Sigmoid colon (tissue), 7 donors: ENCODE measurements around the gene GNG11. TPM values are rescaled to one million over a fixed set of nuclear protein-coding genes. Genes with fewer than 3 reads are reported as not detected.

Experiments used
- DNase-seq: peaks from one replicate; pipeline ENCODE4 v3.0.0-alpha.2; 2019
- H3K27ac ChIP-seq, 4 donors: fragments of 200-600 bp; sonication (generic); one replicate each; pipeline ENCODE4 v1.5.1; 2016 to 2019; ENCODE audit warnings: mild to moderate bottlenecking in 1 of 4
- H3K27me3 ChIP-seq, 3 donors: fragments of 200-600 bp; sonication (generic); one replicate each; pipeline ENCODE4 v1.5.1; 2019; ENCODE audit warnings: mild to moderate bottlenecking in 1 of 3
- H3K36me3 ChIP-seq, 4 donors: fragments of 200-600 bp; sonication (generic); one replicate each; pipeline ENCODE4 v1.5.1; 2016 to 2019
- H3K4me1 ChIP-seq, 4 donors: fragments of 200-600 bp; sonication (generic); one replicate each; pipeline ENCODE4 v1.5.1; 2017 to 2019
- H3K4me3 ChIP-seq, 4 donors: fragments of 200-600 bp; sonication (generic); one replicate each; pipeline ENCODE4 v1.5.1; 2017 to 2019; ENCODE audit warnings: mild to moderate bottlenecking in 2 of 4, moderate library complexity in 1 of 4
- H3K9me3 ChIP-seq, 4 donors: fragments of 200-600 bp in 3 of 4; sonication (generic) in 3 of 4; one replicate each; pipeline versions ENCODE4 v1.5.1 to v1.6.1; 2013 to 2019
- CTCF ChIP-seq, 4 experiments: fragments of 450-650 bp in 3 of 4; fragments of 200-600 bp in 1 of 4; IDR thresholded peaks; one replicate each; pipeline ENCODE4 v1.5.1; 2016 to 2019; ENCODE audit warnings: antibody characterized with exemption in 4 of 4, mild to moderate bottlenecking in 3 of 4, moderate library complexity in 2 of 4
- EP300 ChIP-seq, 4 donors: sonication (generic); formaldehyde crosslinking; IDR thresholded peaks; one replicate each; pipeline ENCODE4 v1.6.1; 2017; ENCODE audit warnings: antibody characterized with exemption in 4 of 4
- POLR2A ChIP-seq, 2 donors: fragments of 450-650 bp; IDR thresholded peaks; one replicate each; pipeline ENCODE4 v1.6.1; 2016; ENCODE audit warnings: antibody characterized with exemption in 2 of 2, mild to moderate bottlenecking in 2 of 2, moderate library complexity in 2 of 2
- POLR2AphosphoS5 ChIP-seq, 4 donors: sonication (generic); formaldehyde crosslinking; IDR thresholded peaks; one replicate each; pipeline ENCODE4 v1.6.1; 2017; ENCODE audit warnings: antibody characterized with exemption in 4 of 4
- WGBS, 2 donors: extraction: QIAGEN DNeasy Blood & Tissue Kit; methylation state at CpG; one replicate each; pipeline ENCODE4 v1.1.7; 2013; 5-methylcytosine and 5-hydroxymethylcytosine counted together
- intact Hi-C: fragments of 100-400 bp; cut with DNase I; formaldehyde crosslinking; loops from one replicate; pipeline ENCODE4 v1.15.1; 2023
- polyA plus RNA-seq, 3 donors: library from polyadenylated mRNA; stranded (reverse); fragments of 200-250 nt; gene quantifications; one replicate each; pipeline ENCODE4 v1.2.3, GENCODE V29; 2013
- total RNA-seq, 4 donors: library from RNA; depleted of rRNA; stranded (reverse); fragments of >200 nt; gene quantifications; one replicate each; pipeline ENCODE4 v1.1.0, GENCODE V29; 2016
- donor health status: healthy with polysubstance abuse.
- donor health status: Bipolar disorder and iron deficiency.
- donor health status: healthy.

The GNG11 gene
- total and polyA plus RNA-seq, 7 donors: 8.1 to 34.2 (median 14.1) TPM

- Histone ChIP-seq H3K4me3 (no peak overlapping the region), H3K27ac (peak overlapping the region; percentile 39 to 59 (median 50)), H3K4me1 (peaks cover 0 to 49% (median 16%) of the 10 kb centered on the region in 4 donors), H3K9me3 (no peaks in the 10 kb centered on the region), H3K36me3 (peaks cover 0 to 5% (median 0%) of the 10 kb centered on the region in 4 donors), H3K27me3 (no peaks in the 10 kb centered on the region)
- no peak for DNase-seq
- 74 to 75% methylated on average over 1 of the region's 1 CpG for WGBS, 2 donors
- TF ChIP-seq CTCF (IDR thresholded peaks at IDR 0.05) (no peak), EP300 (IDR thresholded peaks at IDR 0.05) (no peak), POLR2A (IDR thresholded peaks at IDR 0.05) (no peak), POLR2AphosphoS5 (IDR thresholded peaks at IDR 0.05) (no peak)
- intact Hi-C loops: no loop called here
These were observed 5.3 kb downstream of the GNG11 start for GRCh38 chr7:93926800-93927199.

GRCh38 chr7:93927585-93927984, 6.0 kb downstream of the GNG11 start:
- peak overlapping the region; percentile 39 to 59 (median 50) for H3K27ac ChIP-seq
- peaks cover 0 to 49% (median 16%) of the 10 kb centered on the region in 4 donors for H3K4me1 ChIP-seq
- DNase-seq: no peak
- intact Hi-C loops: no loop called here
- no peak overlapping the region for H3K4me3 ChIP-seq
- no peaks in the 10 kb centered on the region for H3K27me3 ChIP-seq
- peaks cover 0 to 5% (median 0%) of the 10 kb centered on the region in 4 donors for H3K36me3 ChIP-seq
- 88% methylated on average over 3 of the region's 3 CpGs for WGBS, 2 donors
- TF ChIP-seq POLR2A (IDR thresholded peaks at IDR 0.05) (no peak), POLR2AphosphoS5 (IDR thresholded peaks at IDR 0.05) (no peak), EP300 (IDR thresholded peaks at IDR 0.05) (no peak), CTCF (IDR thresholded peaks at IDR 0.05) (no peak)
- no peaks in the 10 kb centered on the region for H3K9me3 ChIP-seq

- 68 to 77% methylated on average over 3 of the region's 3 CpGs for WGBS, 2 donors
These were observed 10.1 kb downstream of the GNG11 start for GRCh38 chr7:93931655-93932054.

GRCh38 chr7:93933156-93933555, 11.6 kb downstream of the GNG11 start:
- intact Hi-C loops: no loop called here
- H3K27ac ChIP-seq: no peak overlapping the region
- H3K4me3 ChIP-seq: no peak overlapping the region
- no peaks in the 10 kb centered on the region for H3K27me3 ChIP-seq
- peaks cover 0 to 10% (median 0%) of the 10 kb centered on the region in 4 donors for H3K4me1 ChIP-seq
- H3K9me3 ChIP-seq: no peaks in the 10 kb centered on the region
- TF ChIP-seq EP300 (IDR thresholded peaks at IDR 0.05) (no peak), CTCF (IDR thresholded peaks at IDR 0.05) (no peak), POLR2AphosphoS5 (IDR thresholded peaks at IDR 0.05) (no peak), POLR2A (IDR thresholded peaks at IDR 0.05) (no peak)
- H3K36me3 ChIP-seq: no peaks in the 10 kb centered on the region
- no peak for DNase-seq
- WGBS, 2 donors: 76 to 86% methylated on average over 3 of the region's 3 CpGs

More at GRCh38 chr7:93931655-93932054, 10.1 kb downstream of the GNG11 start:
- Histone ChIP-seq H3K9me3 (no peaks in the 10 kb centered on the region), H3K27ac (no peak overlapping the region), H3K36me3 (no peaks in the 10 kb centered on the region), H3K4me1 (peaks cover 0 to 16% (median 11%) of the 10 kb centered on the region in 4 donors), H3K27me3 (no peaks in the 10 kb centered on the region), H3K4me3 (no peak overlapping the region)
- DNase-seq: no peak
- intact Hi-C loops: no loop called here
- TF ChIP-seq POLR2A (IDR thresholded peaks at IDR 0.05): no peak
- no peak for TF ChIP-seq CTCF (IDR thresholded peaks at IDR 0.05)
- TF ChIP-seq POLR2AphosphoS5 (IDR thresholded peaks at IDR 0.05): no peak
- TF ChIP-seq EP300 (IDR thresholded peaks at IDR 0.05): no peak

GRCh38 chr7:93935102-93935501, 13.6 kb downstream of the GNG11 start:
- DNase-seq: peak; percentile 65
- Histone ChIP-seq H3K27me3 (no peaks in the 10 kb centered on the region), H3K4me1 (peaks cover 0 to 10% (median 0%) of the 10 kb centered on the region in 4 donors), H3K36me3 (no peaks in the 10 kb centered on the region), H3K27ac (no peak overlapping the region), H3K9me3 (no peaks in the 10 kb centered on the region), H3K4me3 (no peak overlapping the region)
- TF ChIP-seq POLR2A (IDR thresholded peaks at IDR 0.05) (no peak), POLR2AphosphoS5 (IDR thresholded peaks at IDR 0.05) (no peak), EP300 (IDR thresholded peaks at IDR 0.05) (no peak), CTCF (IDR thresholded peaks at IDR 0.05) (no peak)
- intact Hi-C loops: no loop called here
- WGBS, 2 donors: 76 to 91% methylated on average over 2 of the region's 2 CpGs
